HG03565 (cell line): ENCODE measurements around the gene CDC25C.

Experiments used
- ATAC-seq: cut with Tn5 transposase; IDR thresholded peaks from one replicate; pipeline ENCODE4 v1.9.1; 2021; ENCODE audit warnings: mild to moderate bottlenecking, moderate library complexity; ENCODE audit not compliant: unreplicated experiment

The CDC25C gene

GRCh38 chr5:138331449-138332368 lies at the start of gene CDC25C:
CDC25C (minus strand) TSS chr5:138331804; CDS start chr5:138331180, 624 bp downstream.
- peak; percentile 96 for ATAC-seq

- no peak for ATAC-seq
Observed at GRCh38 chr5:138372653-138373052, 41.0 kb upstream of the CDC25C start.

- no peak for ATAC-seq
Observed at GRCh38 chr5:138372225-138372624, 40.6 kb upstream of the CDC25C start.

- no peak for ATAC-seq
Observed at GRCh38 chr5:138371454-138371853, 39.9 kb upstream of the CDC25C start.

- no peak for ATAC-seq
Observed at GRCh38 chr5:138370537-138370936, 38.9 kb upstream of the CDC25C start.

- ATAC-seq, result no peak
Observed at GRCh38 chr5:138369706-138370105, 38.1 kb upstream of the CDC25C start.

- no peak for ATAC-seq
Observed at GRCh38 chr5:138369261-138369660, 37.7 kb upstream of the CDC25C start.

- no peak for ATAC-seq
Observed at GRCh38 chr5:138366632-138367382, 35.2 kb upstream of the CDC25C start.

GRCh38 chr5:138364576-138364975 lies 33.0 kb upstream of the CDC25C start:
- no peak for ATAC-seq

GRCh38 chr5:138360941-138361452 lies 29.4 kb upstream of the CDC25C start:
- no peak for ATAC-seq

- ATAC-seq, result no peak
Observed at GRCh38 chr5:138359621-138360020, 28.0 kb upstream of the CDC25C start.

- peak; percentile 55 for ATAC-seq
Observed at GRCh38 chr5:138354926-138355378, 23.3 kb upstream of the CDC25C start.

- no peak for ATAC-seq
Observed at GRCh38 chr5:138354387-138354786, 22.8 kb upstream of the CDC25C start.

GRCh38 chr5:138353560-138354080 lies 22.0 kb upstream of the CDC25C start:
- ATAC-seq, result no peak

GRCh38 chr5:138352722-138353559 lies 21.3 kb upstream of the CDC25C start:
- peak; percentile 26 for ATAC-seq

- ATAC-seq, result peak; percentile 44
Observed at GRCh38 chr5:138352071-138352721, 20.6 kb upstream of the CDC25C start, which contains the start of gene KDM3B. KDM3B (plus strand) TSS chr5:138352685; CDS start chr5:138352796, 111 bp downstream.

GRCh38 chr5:138351517-138351916 lies 19.9 kb upstream of the CDC25C start:
- no peak for ATAC-seq

- ATAC-seq, result no peak
Observed at GRCh38 chr5:138351056-138351455, 19.5 kb upstream of the CDC25C start.

GRCh38 chr5:138350563-138350890 lies 18.9 kb upstream of the CDC25C start:
- ATAC-seq, result no peak
